ENCODE results near the gene CACNA1C.

DNA sequence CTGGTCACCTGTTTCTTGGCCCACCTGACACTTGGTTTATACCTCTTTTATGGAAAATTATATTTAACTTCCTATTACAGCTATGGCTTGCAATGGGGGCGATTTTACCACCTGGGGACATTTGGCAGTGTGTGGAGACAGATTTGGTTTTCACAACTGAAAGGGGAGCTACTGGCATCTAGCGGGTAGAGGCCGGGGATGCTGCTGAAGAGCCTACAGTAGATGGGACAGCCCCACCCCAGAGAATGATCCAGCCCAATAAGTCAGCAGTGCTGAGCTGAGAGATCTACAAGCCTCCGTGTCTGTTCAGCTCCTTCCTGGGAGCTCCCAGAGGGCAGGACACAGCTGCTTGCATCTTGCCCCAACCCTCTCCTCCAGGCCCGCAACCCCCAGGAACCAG lies 302.8 kb downstream of the CACNA1C start:
- TF ChIP-seq CTCF (IDR thresholded peaks at IDR 0.05) = no peak
- no peak for TF ChIP-seq POLR2A (IDR thresholded peaks at IDR 0.05)
- no peak for TF ChIP-seq POLR2AphosphoS5 (IDR thresholded peaks at IDR 0.05)
